ENCODE measurements around the gene AKAP7. TPM values are rescaled to one million over a fixed set of nuclear protein-coding genes. Genes with fewer than 3 reads are reported as not detected.

The AKAP7 gene
- total RNA-seq, 1 donor from 2014 or later = 4.1 TPM

DNA sequence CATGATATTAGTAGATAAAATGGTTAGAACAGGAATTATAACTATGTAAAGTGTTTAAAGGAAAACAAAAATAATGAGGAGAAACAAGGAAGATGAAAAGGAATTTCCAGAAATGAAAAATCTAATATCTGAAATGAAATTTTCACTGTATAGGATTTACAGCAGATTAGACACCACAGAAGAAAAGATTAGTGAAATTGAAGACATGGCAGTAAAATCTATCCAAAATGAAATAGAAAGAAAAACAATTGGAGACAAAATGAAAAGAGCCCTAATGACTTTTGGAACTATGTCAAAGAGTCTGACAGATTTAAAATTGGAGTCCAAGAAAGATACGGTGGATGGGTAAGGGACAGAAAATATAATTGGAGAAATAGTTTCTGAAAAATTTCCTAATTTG, 174.2 kb downstream of the AKAP7 start:
- TF ChIP-seq, protein P1, sequence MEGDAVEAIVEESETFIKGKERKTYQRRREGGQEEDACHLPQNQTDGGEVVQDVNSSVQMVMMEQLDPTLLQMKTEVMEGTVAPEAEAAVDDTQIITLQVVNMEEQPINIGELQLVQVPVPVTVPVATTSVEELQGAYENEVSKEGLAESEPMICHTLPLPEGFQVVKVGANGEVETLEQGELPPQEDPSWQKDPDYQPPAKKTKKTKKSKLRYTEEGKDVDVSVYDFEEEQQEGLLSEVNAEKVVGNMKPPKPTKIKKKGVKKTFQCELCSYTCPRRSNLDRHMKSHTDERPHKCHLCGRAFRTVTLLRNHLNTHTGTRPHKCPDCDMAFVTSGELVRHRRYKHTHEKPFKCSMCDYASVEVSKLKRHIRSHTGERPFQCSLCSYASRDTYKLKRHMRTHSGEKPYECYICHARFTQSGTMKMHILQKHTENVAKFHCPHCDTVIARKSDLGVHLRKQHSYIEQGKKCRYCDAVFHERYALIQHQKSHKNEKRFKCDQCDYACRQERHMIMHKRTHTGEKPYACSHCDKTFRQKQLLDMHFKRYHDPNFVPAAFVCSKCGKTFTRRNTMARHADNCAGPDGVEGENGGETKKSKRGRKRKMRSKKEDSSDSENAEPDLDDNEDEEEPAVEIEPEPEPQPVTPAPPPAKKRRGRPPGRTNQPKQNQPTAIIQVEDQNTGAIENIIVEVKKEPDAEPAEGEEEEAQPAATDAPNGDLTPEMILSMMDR (IDR thresholded peaks at IDR 0.05) = no peak
- POLR2A ChIA-PET = no interaction called here
- Mint-ChIP-seq H3K4me3 (no peak overlapping the region), H3K36me3 (ENCODE audit: low read depth) (no peaks in the 10 kb centered on the region), H3K9me3 (peaks cover 17% of the 10 kb centered on the region), H3K27me3 (no peaks in the 10 kb centered on the region), H3K27ac (no peak overlapping the region), H3K4me1 (no peaks in the 10 kb centered on the region)
- CTCF ChIA-PET = no interaction called here
- no peak for DNase-seq
- intact Hi-C loops (cut with micrococcal nuclease) = no loop called here
- no peak for ATAC-seq (ENCODE audit: low read depth)

DNA sequence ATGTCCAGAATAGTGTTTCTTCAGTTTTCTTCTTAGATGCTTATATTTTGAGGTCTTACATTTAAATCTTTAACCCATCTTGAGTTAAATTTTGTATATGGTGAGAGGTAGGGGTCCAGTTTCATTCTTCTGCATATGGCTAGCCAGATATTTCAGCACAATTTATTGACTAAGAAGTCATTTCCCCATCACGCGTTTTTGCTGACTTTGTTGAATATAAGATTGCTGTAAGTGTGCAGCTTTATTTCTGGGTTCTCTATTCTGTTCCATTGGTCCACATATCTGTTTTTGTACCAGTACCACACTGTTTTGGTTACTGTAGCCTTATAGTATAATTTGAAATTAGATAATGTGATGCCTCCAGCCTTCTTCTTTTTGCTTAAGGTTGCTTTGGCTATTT, 179.6 kb downstream of the AKAP7 start:
- H3K9me3 Mint-ChIP-seq = peaks cover 19% of the 10 kb centered on the region
- TF ChIP-seq, protein P1 (IDR thresholded peaks at IDR 0.05) = no peak
- intact Hi-C loops (cut with micrococcal nuclease) = no loop called here

DNA sequence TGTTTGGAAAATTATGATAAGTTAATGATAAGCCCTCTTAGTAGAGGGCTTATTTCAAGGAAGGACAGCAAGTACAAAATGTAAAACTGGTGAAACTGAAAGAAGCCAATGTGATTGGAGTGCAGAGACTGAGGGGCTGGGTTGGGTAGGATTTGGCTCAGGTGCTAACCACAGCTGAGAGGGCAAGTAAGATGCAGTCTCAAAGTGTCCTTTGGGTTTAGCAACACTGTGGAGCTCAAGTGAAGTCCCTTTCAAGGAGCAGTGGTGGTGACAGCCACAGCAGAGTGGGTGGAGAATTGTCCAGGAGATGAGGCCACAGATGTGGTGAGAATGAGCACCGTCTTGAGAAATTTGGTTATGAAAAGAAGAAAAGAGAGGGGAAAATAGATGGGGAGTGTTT, 181.4 kb downstream of the AKAP7 start:
- TF ChIP-seq, protein P1 (IDR thresholded peaks at IDR 0.05) = no peak
- intact Hi-C loops (cut with micrococcal nuclease) = no loop called here
- POLR2A ChIA-PET = no interaction called here
- DNase-seq (no peak), ATAC-seq (ENCODE audit: low read depth) (no peak)
- no peaks in the 10 kb centered on the region for H3K27me3 Mint-ChIP-seq
- peaks cover 18% of the 10 kb centered on the region for H3K9me3 Mint-ChIP-seq
- H3K4me3 Mint-ChIP-seq = no peak overlapping the region
- H3K27ac Mint-ChIP-seq = no peak overlapping the region
- no peaks in the 10 kb centered on the region for H3K36me3 Mint-ChIP-seq (ENCODE audit: low read depth)
- CTCF ChIA-PET = interaction anchor here (0.7 kb wide), 1 partner anchor 457 kb away, joined by 3 read pairs; no protein-coding TSS in a partner anchor
- no peaks in the 10 kb centered on the region for H3K4me1 Mint-ChIP-seq

More for the DNA sequence above, 179.6 kb downstream of the AKAP7 start:
- CTCF ChIA-PET = no interaction called here
- Mint-ChIP-seq H3K27ac (no peak overlapping the region), H3K4me3 (no peak overlapping the region), H3K27me3 (no peaks in the 10 kb centered on the region), H3K36me3 (ENCODE audit: low read depth) (no peaks in the 10 kb centered on the region), H3K4me1 (no peaks in the 10 kb centered on the region)
- DNase-seq = no peak
- no peak for ATAC-seq (ENCODE audit: low read depth)
- POLR2A ChIA-PET = no interaction called here

DNA sequence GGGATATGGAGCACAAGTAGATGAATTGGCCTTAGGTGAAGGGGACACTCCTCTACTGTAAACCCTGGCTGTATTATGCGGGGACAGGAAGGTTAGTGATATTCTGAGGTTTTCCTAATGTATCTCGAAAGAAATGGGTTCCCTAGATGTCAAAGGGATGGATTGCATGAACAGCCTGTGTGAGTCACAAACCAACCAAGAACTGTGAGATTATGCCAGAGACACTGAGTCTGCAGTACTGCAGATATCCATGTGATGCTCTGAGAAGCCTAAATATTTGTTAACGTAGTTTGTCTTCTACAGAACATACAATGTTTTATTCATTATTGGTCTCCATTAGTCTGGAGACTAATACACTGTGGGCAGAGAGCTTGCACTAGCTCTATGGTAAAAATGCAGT, 182.2 kb downstream of the AKAP7 start:
- H3K4me3 Mint-ChIP-seq = no peak overlapping the region
- no peak for ATAC-seq (ENCODE audit: low read depth)
- intact Hi-C loops (cut with micrococcal nuclease) = no loop called here
- no peaks in the 10 kb centered on the region for H3K4me1 Mint-ChIP-seq
- DNase-seq = no peak
- no peaks in the 10 kb centered on the region for H3K36me3 Mint-ChIP-seq (ENCODE audit: low read depth)
- peaks cover 18% of the 10 kb centered on the region for H3K9me3 Mint-ChIP-seq
- ChIA-PET POLR2A (no interaction called here), CTCF (no interaction called here)
- H3K27me3 Mint-ChIP-seq = no peaks in the 10 kb centered on the region
- H3K27ac Mint-ChIP-seq = no peak overlapping the region
- TF ChIP-seq, protein P1 (IDR thresholded peaks at IDR 0.05) = no peak

DNA sequence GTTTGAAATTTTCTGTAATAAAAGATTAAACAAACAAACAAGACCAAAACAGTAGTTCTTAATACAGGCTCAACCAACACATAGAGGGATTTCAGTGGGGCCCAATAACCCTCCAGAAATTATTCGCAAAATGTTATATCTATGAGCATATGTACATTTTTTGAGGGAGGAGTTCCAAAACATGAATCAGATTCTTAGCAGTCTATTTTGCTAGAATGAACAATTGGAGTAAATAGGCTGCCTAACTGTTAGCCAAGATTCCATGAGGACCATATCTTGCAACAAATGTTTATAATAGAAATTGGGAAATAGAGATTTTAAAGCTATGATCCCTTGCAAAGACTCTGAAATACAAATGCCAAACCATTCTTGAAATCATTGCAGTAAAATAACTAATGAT, 186.3 kb downstream of the AKAP7 start:
- H3K36me3 Mint-ChIP-seq (ENCODE audit: low read depth) = no peaks in the 10 kb centered on the region
- H3K27ac Mint-ChIP-seq = no peak overlapping the region
- TF ChIP-seq, protein P1 (IDR thresholded peaks at IDR 0.05) = no peak
- DNase-seq (no peak), ATAC-seq (ENCODE audit: low read depth) (no peak)
- H3K4me3 Mint-ChIP-seq = no peak overlapping the region
- POLR2A ChIA-PET = no interaction called here
- peaks cover 7% of the 10 kb centered on the region for H3K9me3 Mint-ChIP-seq
- no peaks in the 10 kb centered on the region for H3K27me3 Mint-ChIP-seq
- CTCF ChIA-PET = no interaction called here
- no peaks in the 10 kb centered on the region for H3K4me1 Mint-ChIP-seq
- intact Hi-C loops (cut with micrococcal nuclease) = no loop called here

Data from activated B cell treated with CpG ODN at 0.5 μM for 24 hours (primary cell).